Adrenal gland (tissue), 12 donors: ENCODE data around the gene KLHL22. TPM values are rescaled to one million over a fixed set of nuclear protein-coding genes. Genes with fewer than 3 reads are reported as not detected.

Source experiments
- DNase-seq, 7 donors: peaks; one replicate each; pipeline ENCODE4 v3.0.0-alpha.2; 2019 to 2020
- H3K27ac ChIP-seq, 5 donors: fragments of 200-600 bp; sonication (generic) in 4 of 5; 1 replicate in 3 of 5; 2 replicates in 2 of 5; pipeline versions ENCODE4 v1.5.1 to v1.8.0; 2016 to 2020; ENCODE audit warnings: mild to moderate bottlenecking in 1 of 5
- H3K27me3 ChIP-seq: fragments of 200-600 bp; 2 replicates; pipeline ENCODE4 v1.8.0; 2021
- H3K36me3 ChIP-seq, 2 donors: fragments of 200-600 bp; replicated peaks in 1 of 2; 1 replicate in 1 of 2; 2 replicates in 1 of 2; pipeline versions ENCODE4 v1.5.1 to v1.8.0; 2018 to 2022
- H3K4me1 ChIP-seq, 2 donors: fragments of 200-600 bp; replicated peaks in 1 of 2; 1 replicate in 1 of 2; 2 replicates in 1 of 2; pipeline versions ENCODE4 v1.5.1 to v1.8.0; 2018 to 2021
- H3K4me3 ChIP-seq, 4 donors: fragments of 200-600 bp; sonication (generic) in 3 of 4; one replicate each; pipeline ENCODE4 v1.5.1; 2016 to 2018
- H3K9me3 ChIP-seq, 3 donors: fragments of 200-600 bp; sonication (generic) in 1 of 3; replicated peaks in 1 of 3; 1 replicate in 2 of 3; 2 replicates in 1 of 3; pipeline versions ENCODE4 v1.5.1 to v1.8.0; 2016 to 2021
- POLR2A ChIP-seq, 2 donors: fragments of 450-650 bp; IDR thresholded peaks; one replicate each; pipeline ENCODE4 v1.6.1; 2017; ENCODE audit warnings: antibody characterized with exemption in 2 of 2, mild to moderate bottlenecking in 2 of 2, moderate library complexity in 1 of 2
- WGBS, 4 donors: extraction: QIAGEN DNeasy Blood & Tissue Kit in 2 of 4; methylation state at CpG; one replicate each; pipeline versions ENCODE4 v1.1.5 to v1.1.7; 2013 to 2017; 5-methylcytosine and 5-hydroxymethylcytosine counted together
- intact Hi-C, 2 donors: fragments of 100-400 bp; cut with DNase I; formaldehyde crosslinking; loops; one replicate each; pipeline versions ENCODE4 v1.14.1 to v1.15.0; 2022 to 2023
- polyA plus RNA-seq, 3 donors: library from polyadenylated mRNA; stranded (reverse); fragments of 200-250 nt in 2 of 3; fragments of 350-450 nt in 1 of 3; fragmentation: Illumina TruSeq in 1 of 3; extraction: RNeasy Lipid Tissue Mini Kit (QIAGEN cat#74804) in 1 of 3; gene quantifications; one replicate each; pipeline ENCODE4 v1.2.3, GENCODE V29; 2013 to 2014
- total RNA-seq, 9 donors: library from RNA; depleted of rRNA in 4 of 9; stranded (reverse); fragments of >200 nt in 4 of 9; fragments of 120-200 nt in 1 of 9; fragmentation: NEBNext Ultra II Directional in 1 of 9; extraction: Animal tissue kit (Norgen Biotek cat#: 25700) in 1 of 9; gene quantifications; one replicate each; pipeline versions ENCODE4 v1.1.0 to v1.2.4, GENCODE V29; 2013 to 2023
- TF ChIP-seq, protein P1 (sequence below), 6 experiments: fragments of 450-650 bp in 4 of 6; fragments of 200-600 bp in 2 of 6; sonication (generic) in 1 of 6; IDR thresholded peaks; 1 replicate in 5 of 6; 2 replicates in 1 of 6; pipeline versions ENCODE4 v1.5.1 to v1.8.0; 2016 to 2021; ENCODE audit warnings: antibody characterized with exemption in 6 of 6, mild to moderate bottlenecking in 2 of 6, moderate library complexity in 1 of 6
- donor health status: healthy with polysubstance abuse.
- donor health status: Bipolar disorder and iron deficiency.
- donor health status: DM: yes; HTN: yes; CAD: no.
- donor health status: DM: no; HTN: no; CAD: no.
- donor health status: DM: no; HTN: no; CAD: no.
- donor health status: DM: yes; HTN: yes; CAD: no.

KLHL22 gene
- total and polyA plus RNA-seq, 12 donors = 15.3 to 38.8 (median 27.6) TPM

DNA sequence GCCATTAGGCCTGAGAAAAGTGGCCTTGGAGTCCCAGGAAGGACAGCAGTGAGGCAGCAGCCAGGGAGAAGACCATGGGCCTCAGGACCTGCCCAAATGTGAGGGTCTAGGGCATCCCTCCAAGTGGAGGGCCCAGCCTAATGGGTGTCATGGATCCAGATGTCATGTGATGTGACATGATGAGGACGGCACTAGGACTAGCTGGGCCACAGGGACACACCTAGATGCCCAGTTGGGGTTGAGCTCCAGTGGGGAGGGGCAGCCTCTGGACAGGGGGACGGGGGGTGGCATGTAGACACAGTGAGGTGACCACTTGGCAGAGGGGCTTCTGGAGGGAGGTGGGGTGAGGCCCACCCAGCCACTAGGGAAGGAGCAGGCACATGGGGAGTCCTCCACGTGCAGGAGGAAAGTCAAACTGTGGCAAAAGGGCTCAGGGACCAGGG is 63.3 kb downstream of the KLHL22 start:
- WGBS, 4 donors = 79 to 85% (median 84%) methylated on average over 2 to 3 of the region's 3 CpGs
- no peaks in the 10 kb centered on the region for H3K9me3 ChIP-seq
- no peak overlapping the region for H3K27ac ChIP-seq
- intact Hi-C loops = loop anchor here in 1 of 2 donors (10.0 kb wide), 1 partner anchor 53 kb away; no protein-coding TSS in a partner anchor
- H3K4me3 ChIP-seq = no peak overlapping the region
- H3K4me1 ChIP-seq = peaks cover 12 to 35% of the 10 kb centered on the region in 2 donors
- no peaks in the 10 kb centered on the region for H3K36me3 ChIP-seq
- no peak for DNase-seq
- no peak for TF ChIP-seq POLR2A (IDR thresholded peaks at IDR 0.05)
- TF ChIP-seq, protein P1, sequence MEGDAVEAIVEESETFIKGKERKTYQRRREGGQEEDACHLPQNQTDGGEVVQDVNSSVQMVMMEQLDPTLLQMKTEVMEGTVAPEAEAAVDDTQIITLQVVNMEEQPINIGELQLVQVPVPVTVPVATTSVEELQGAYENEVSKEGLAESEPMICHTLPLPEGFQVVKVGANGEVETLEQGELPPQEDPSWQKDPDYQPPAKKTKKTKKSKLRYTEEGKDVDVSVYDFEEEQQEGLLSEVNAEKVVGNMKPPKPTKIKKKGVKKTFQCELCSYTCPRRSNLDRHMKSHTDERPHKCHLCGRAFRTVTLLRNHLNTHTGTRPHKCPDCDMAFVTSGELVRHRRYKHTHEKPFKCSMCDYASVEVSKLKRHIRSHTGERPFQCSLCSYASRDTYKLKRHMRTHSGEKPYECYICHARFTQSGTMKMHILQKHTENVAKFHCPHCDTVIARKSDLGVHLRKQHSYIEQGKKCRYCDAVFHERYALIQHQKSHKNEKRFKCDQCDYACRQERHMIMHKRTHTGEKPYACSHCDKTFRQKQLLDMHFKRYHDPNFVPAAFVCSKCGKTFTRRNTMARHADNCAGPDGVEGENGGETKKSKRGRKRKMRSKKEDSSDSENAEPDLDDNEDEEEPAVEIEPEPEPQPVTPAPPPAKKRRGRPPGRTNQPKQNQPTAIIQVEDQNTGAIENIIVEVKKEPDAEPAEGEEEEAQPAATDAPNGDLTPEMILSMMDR (IDR thresholded peaks at IDR 0.05) = no peak
- peaks cover 55% of the 10 kb centered on the region for H3K27me3 ChIP-seq

DNA sequence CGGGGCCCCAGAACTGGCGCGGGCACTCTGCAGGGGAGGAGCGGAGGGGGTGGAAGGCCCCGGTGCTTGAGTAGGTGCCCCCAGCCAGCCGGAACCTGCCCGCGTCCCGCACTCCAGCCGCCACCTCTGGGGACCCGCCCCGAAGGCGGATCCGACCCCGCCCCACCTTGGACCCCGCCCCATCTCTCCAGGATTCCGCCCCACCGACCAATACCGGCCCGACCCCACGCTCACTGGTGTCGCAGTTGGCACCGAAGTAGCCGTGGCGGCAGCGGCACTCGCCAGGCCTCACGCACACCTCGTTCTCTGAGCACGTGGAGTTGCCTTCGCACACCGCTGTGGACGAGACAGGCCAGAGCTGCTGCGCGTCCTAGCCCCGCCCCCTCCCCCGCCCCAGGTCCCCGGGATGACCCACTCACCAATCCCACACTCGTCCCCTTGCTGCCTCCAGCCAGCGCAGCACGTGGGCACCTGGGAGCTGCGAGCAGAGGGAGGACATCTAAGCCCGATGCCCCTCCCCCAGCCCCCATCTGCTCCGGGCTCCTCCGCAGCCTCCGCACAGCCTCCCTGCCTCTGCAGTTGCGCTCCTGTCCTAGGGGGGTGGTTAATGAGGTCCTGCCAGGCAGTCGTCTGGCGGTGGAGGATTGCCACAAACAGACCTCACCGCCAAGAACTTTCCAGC is 63.9 kb downstream of the KLHL22 start:
- H3K9me3 ChIP-seq = no peaks in the 10 kb centered on the region
- 19 to 64% (median 37%) methylated on average over 3 to 50 of the region's 50 CpGs for WGBS, 4 donors
- peak overlapping the region in 1 of 4 donors; percentile 47 for H3K4me3 ChIP-seq
- peaks cover 12 to 29% of the 10 kb centered on the region in 2 donors for H3K4me1 ChIP-seq
- TF ChIP-seq POLR2A (IDR thresholded peaks at IDR 0.05) = no peak
- TF ChIP-seq, protein P1 (IDR thresholded peaks at IDR 0.05) = no peak
- intact Hi-C loops = loop anchor here in 1 of 2 donors (10.0 kb wide), 1 partner anchor 53 kb away; no protein-coding TSS in a partner anchor
- no peak for DNase-seq
- no peak overlapping the region for H3K27ac ChIP-seq
- peaks cover 49% of the 10 kb centered on the region for H3K27me3 ChIP-seq
- no peaks in the 10 kb centered on the region for H3K36me3 ChIP-seq

- WGBS, 4 donors = 15 to 18% (median 16%) methylated on average over 12 to 94 of the region's 94 CpGs
- Histone ChIP-seq H3K9me3 (no peaks in the 10 kb centered on the region), H3K4me3 (peak overlapping the region in 1 of 4 donors; percentile 47), H3K27ac (no peak overlapping the region), H3K27me3 (peaks cover 47% of the 10 kb centered on the region), H3K36me3 (no peaks in the 10 kb centered on the region), H3K4me1 (peaks cover 12 to 24% of the 10 kb centered on the region in 2 donors)
- peak in 4 of 7 donors; percentile 34 to 61 (median 49) for DNase-seq
- TF ChIP-seq, protein P1 (IDR thresholded peaks at IDR 0.05) = peak in 4 of 6 experiments; percentile 24 to 40 (median 26)
- no peak for TF ChIP-seq POLR2A (IDR thresholded peaks at IDR 0.05)
- intact Hi-C loops = loop anchor here in 1 of 2 donors (10.0 kb wide), 1 partner anchor 54 kb away; no protein-coding TSS in a partner anchor
Observed at GRCh38 chr22:20430720-20431510, 64.7 kb downstream of the KLHL22 start.

- Histone ChIP-seq H3K27ac (no peak overlapping the region), H3K9me3 (no peaks in the 10 kb centered on the region), H3K4me3 (no peak overlapping the region), H3K4me1 (peaks cover 12 to 27% of the 10 kb centered on the region in 2 donors), H3K36me3 (no peaks in the 10 kb centered on the region), H3K27me3 (peaks cover 42% of the 10 kb centered on the region)
- DNase-seq = no peak
- intact Hi-C loops = loop anchor here in 1 of 2 donors (10.0 kb wide), 1 partner anchor 55 kb away; no protein-coding TSS in a partner anchor
- TF ChIP-seq, protein P1 (IDR thresholded peaks at IDR 0.05) = no peak
- TF ChIP-seq POLR2A (IDR thresholded peaks at IDR 0.05) = no peak
- WGBS, 4 donors = 28 to 49% (median 33%) methylated on average over 2 to 37 of the region's 37 CpGs
Observed at GRCh38 chr22:20430101-20430719, 65.4 kb downstream of the KLHL22 start.
